ENCODE results near the gene FBXL22.

Gene FBXL22

GRCh38 chr15:63582179-63582578, 15.0 kb upstream of the FBXL22 start:
- H3K36me3 ChIP-seq (ENCODE audit: low read depth), result peaks cover 33% of the 10 kb centered on the region
- H3K4me1 ChIP-seq (ENCODE audit: insufficient read depth, poor library complexity, severe bottlenecking), result peaks cover 4% of the 10 kb centered on the region
- H3K9me3 ChIP-seq (ENCODE audit: severe bottlenecking), result no peaks in the 10 kb centered on the region
- H3K27ac ChIP-seq (ENCODE audit: poor library complexity, severe bottlenecking), result no peak overlapping the region
- ATAC-seq (ENCODE audit: low read depth), result no peak
- no peak for TF ChIP-seq CTCF (IDR thresholded peaks at IDR 0.05; ENCODE audit: poor library complexity, severe bottlenecking)
- no peak overlapping the region for H3K4me3 ChIP-seq (ENCODE audit: severe bottlenecking)
- no peak for DNase-seq (ENCODE audit: low spot score)
- no peaks in the 10 kb centered on the region for H3K27me3 ChIP-seq (ENCODE audit: insufficient read depth, poor library complexity, severe bottlenecking)

- Histone ChIP-seq H3K27ac (ENCODE audit: poor library complexity, severe bottlenecking) (no peak overlapping the region), H3K9me3 (ENCODE audit: severe bottlenecking) (no peaks in the 10 kb centered on the region), H3K36me3 (ENCODE audit: low read depth) (peaks cover 33% of the 10 kb centered on the region), H3K4me3 (ENCODE audit: severe bottlenecking) (no peak overlapping the region), H3K4me1 (ENCODE audit: insufficient read depth, poor library complexity, severe bottlenecking) (peaks cover 5% of the 10 kb centered on the region), H3K27me3 (ENCODE audit: insufficient read depth, poor library complexity, severe bottlenecking) (no peaks in the 10 kb centered on the region)
- no peak for TF ChIP-seq CTCF (IDR thresholded peaks at IDR 0.05; ENCODE audit: poor library complexity, severe bottlenecking)
- DNase-seq (ENCODE audit: low spot score), result no peak
- ATAC-seq (ENCODE audit: low read depth), result peak; percentile 65; the same call in 2 of the 3 replicates
Observed at GRCh38 chr15:63582718-63583426, 14.3 kb upstream of the FBXL22 start.

DNA sequence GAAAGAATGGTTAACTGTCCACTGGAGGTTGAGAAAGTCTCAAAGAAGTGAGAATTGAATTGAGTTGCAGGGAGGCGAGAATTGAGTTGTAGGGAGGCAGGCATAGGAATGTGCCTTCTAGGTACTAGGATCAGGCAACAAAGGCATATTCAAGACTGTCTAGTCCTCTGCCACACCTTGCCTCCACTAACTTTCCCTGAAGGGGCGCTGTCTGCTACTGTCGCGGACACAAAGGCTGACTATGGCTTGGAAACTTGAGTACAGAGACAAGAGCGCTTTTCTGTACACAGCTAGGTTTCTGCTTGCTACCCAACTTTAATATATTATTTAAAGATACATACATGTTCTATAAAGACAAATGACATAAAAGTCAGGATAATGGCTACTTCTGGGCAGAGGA, 10.4 kb upstream of the FBXL22 start:
- Histone ChIP-seq H3K4me1 (ENCODE audit: insufficient read depth, poor library complexity, severe bottlenecking) (peaks cover 5% of the 10 kb centered on the region), H3K27ac (ENCODE audit: poor library complexity, severe bottlenecking) (no peak overlapping the region), H3K36me3 (ENCODE audit: low read depth) (peaks cover 68% of the 10 kb centered on the region), H3K4me3 (ENCODE audit: severe bottlenecking) (no peak overlapping the region), H3K9me3 (ENCODE audit: severe bottlenecking) (no peaks in the 10 kb centered on the region), H3K27me3 (ENCODE audit: insufficient read depth, poor library complexity, severe bottlenecking) (no peaks in the 10 kb centered on the region)
- TF ChIP-seq CTCF (IDR thresholded peaks at IDR 0.05; ENCODE audit: poor library complexity, severe bottlenecking), result no peak
- ATAC-seq (ENCODE audit: low read depth) (no peak), DNase-seq (ENCODE audit: low spot score) (no peak)

- Histone ChIP-seq H3K4me3 (ENCODE audit: severe bottlenecking) (no peak overlapping the region), H3K36me3 (ENCODE audit: low read depth) (peaks cover 69% of the 10 kb centered on the region), H3K4me1 (ENCODE audit: insufficient read depth, poor library complexity, severe bottlenecking) (peaks cover 5% of the 10 kb centered on the region), H3K9me3 (ENCODE audit: severe bottlenecking) (no peaks in the 10 kb centered on the region), H3K27ac (ENCODE audit: poor library complexity, severe bottlenecking) (no peak overlapping the region), H3K27me3 (ENCODE audit: insufficient read depth, poor library complexity, severe bottlenecking) (no peaks in the 10 kb centered on the region)
- no peak for TF ChIP-seq CTCF (IDR thresholded peaks at IDR 0.05; ENCODE audit: poor library complexity, severe bottlenecking)
- DNase-seq (ENCODE audit: low spot score) (no peak), ATAC-seq (ENCODE audit: low read depth) (peak; percentile 78)
Observed at GRCh38 chr15:63587527-63587926, 9.7 kb upstream of the FBXL22 start.

DNA sequence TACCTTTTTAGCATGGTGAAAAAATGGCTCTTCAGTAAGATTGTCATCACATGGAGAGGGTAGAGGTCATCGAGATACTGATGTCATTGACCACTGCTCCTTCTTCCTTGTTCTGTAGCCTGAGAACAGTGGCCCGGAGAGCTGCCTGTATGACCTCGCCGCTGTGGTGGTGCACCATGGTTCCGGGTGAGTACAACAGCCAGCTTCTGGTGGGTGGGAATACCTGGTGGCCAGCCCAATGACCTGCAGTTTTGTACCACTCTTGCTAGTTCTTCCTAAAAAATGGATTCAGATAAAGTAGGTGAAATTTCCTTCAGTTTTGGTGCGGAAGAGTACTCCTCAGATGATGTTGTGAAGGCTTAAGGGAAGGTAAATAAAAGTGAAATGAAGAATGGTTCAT, 8.4 kb upstream of the FBXL22 start:
- peaks cover 71% of the 10 kb centered on the region for H3K36me3 ChIP-seq (ENCODE audit: low read depth)

More for the DNA sequence above, 8.4 kb upstream of the FBXL22 start:
- no peak for TF ChIP-seq CTCF (IDR thresholded peaks at IDR 0.05; ENCODE audit: poor library complexity, severe bottlenecking)
- Histone ChIP-seq H3K9me3 (ENCODE audit: severe bottlenecking) (no peaks in the 10 kb centered on the region), H3K4me1 (ENCODE audit: insufficient read depth, poor library complexity, severe bottlenecking) (peaks cover 5% of the 10 kb centered on the region), H3K27ac (ENCODE audit: poor library complexity, severe bottlenecking) (no peak overlapping the region), H3K4me3 (ENCODE audit: severe bottlenecking) (no peak overlapping the region), H3K27me3 (ENCODE audit: insufficient read depth, poor library complexity, severe bottlenecking) (no peaks in the 10 kb centered on the region)
- DNase-seq (ENCODE audit: low spot score) (no peak), ATAC-seq (ENCODE audit: low read depth) (no peak)

Data from RWPE2 (cell line).